T-helper 1 cell treated with Interleukin-12 subunit alpha and Interleukin-12 subunit beta and Interleukin-4 antibody, amounts not matched to agents 30 ng/mL and 1 ng/mL, for 36 hours (primary cell): Measurements from ENCODE around the gene LRRC10B. TPM values are rescaled to one million over a fixed set of nuclear protein-coding genes. Genes with fewer than 3 reads are reported as not detected.

Experiments
- intact Hi-C: fragments of 100-400 bp; cut with micrococcal nuclease; formaldehyde crosslinking; loops from one replicate; pipeline ENCODE4 v1.15.1; 2024
- total RNA-seq: library from RNA; stranded (reverse); gene quantifications from 2 replicates; pipeline ENCODE4 v1.2.3, GENCODE V29; 2022

Gene LRRC10B
- total RNA-seq, 1 donor from 2014 or later = not detected

DNA sequence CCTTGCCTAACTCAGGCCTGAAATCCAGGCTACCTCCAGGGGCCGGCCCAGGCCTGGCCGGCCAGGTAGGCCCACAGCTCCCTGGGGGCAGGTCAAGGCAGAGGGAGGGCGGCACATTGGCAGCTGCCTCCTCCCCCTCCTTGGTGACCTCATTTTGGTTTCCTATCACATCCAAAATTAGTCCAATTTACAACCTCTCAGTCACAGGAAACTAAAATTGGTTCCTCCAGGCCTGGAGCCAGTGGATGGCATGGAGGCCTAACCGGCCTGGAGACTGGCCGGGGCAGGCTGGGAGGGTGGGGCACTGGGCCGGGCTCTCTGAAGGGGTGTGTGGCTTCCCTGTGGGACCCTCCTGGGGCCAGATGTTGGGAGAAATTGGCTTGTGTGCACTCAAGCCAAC lies 35.9 kb downstream of the LRRC10B start:
- intact Hi-C loops = no loop called here

DNA sequence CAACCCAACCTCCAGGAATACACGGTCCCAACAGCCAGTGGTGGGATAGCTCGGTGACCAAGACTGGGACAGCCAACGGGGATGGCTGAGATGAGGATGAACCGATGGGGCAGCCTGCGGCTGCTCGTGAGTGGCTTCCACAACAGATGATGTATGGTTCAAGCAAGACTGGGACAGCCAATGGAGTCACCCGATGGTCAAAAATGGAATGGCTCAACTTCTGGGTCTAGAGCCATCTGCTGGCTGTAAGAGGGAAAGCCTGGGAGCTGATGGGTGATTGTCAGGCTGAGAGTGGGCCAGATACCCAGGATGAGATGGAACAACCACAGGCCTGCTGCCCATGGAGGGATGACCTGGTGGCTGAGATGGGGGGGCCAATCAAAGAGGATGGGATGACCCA lies 36.8 kb downstream of the LRRC10B start:
- intact Hi-C loops = no loop called here

DNA sequence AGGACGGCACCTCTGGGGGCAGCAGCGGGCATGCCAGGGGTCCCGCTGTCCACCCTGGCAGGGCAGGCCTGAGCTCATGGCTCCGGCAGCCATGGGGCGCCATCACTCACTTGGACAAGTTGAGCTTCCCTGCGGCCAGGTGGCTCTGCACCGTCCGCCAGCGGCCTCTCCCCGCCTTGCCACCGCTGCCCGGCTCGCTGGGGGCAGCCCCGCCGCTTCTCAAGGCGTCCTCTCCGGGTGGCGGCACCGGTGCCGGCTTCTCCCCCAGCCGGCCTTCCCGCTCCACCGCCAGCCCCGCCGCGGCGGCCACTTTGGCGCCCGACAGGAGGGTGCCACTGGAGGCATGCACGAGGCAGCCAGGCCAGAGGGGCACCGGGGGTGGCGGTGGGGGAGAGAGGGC lies 37.4 kb downstream of the LRRC10B start:
- intact Hi-C loops = no loop called here

DNA sequence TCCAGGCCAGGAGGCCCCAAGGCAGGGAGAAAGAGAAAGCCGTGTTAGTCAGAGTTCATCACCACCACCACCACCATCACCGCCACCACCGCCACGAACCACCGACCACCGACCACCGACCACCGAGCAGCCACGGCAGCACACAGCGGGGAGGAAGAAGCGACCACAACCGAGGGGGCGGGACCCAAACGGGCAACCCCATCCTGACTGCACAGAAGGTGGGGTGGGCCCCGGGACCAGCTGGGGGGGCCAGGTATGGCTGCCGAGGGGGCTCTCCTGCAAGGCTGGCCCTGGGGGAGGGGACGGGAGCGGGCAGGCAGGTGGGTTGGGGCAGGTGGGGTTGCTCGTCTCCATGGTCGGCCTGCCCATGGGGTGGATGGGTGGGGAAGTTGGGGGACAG lies 38.1 kb downstream of the LRRC10B start:
- intact Hi-C loops = no loop called here

DNA sequence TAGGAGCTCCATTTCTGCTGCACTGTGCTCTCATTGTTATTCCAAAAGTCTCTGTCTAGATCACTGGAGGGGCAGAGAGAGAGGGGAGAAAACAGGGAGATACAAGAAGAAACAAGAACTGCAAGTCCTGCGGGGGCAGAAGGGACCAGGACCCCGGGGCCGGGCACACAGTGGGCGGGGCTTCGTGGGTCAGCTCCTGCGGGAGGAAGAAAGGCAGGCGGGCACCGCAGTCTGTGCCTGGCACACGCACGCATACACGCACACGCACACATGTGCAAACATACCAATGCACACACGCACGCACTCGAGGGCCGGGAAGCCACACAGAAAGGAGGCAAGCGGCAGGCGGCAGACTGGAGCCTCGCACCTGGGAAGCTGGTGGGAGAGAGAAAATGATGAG lies 38.7 kb downstream of the LRRC10B start:
- intact Hi-C loops = no loop called here

DNA sequence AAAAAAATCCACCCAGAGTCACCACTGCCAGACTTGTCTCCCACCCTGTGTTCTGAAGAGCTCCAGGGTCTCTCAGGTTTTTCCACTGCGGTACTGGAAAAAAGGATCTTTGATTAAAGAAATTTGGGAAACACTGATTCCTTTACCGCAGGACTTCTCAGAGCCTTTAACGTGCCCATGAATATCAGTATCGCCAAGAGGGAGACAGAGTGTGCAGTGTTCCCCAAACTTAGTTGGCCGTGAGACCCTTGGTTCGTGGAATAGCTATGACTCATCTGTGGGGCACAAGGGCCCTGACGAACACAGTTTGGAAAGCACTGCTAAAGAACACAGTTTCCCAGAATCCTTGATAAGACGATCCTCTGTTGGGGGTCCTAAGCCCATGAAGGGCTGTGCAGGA lies 40.6 kb downstream of the LRRC10B start:
- intact Hi-C loops = no loop called here

DNA sequence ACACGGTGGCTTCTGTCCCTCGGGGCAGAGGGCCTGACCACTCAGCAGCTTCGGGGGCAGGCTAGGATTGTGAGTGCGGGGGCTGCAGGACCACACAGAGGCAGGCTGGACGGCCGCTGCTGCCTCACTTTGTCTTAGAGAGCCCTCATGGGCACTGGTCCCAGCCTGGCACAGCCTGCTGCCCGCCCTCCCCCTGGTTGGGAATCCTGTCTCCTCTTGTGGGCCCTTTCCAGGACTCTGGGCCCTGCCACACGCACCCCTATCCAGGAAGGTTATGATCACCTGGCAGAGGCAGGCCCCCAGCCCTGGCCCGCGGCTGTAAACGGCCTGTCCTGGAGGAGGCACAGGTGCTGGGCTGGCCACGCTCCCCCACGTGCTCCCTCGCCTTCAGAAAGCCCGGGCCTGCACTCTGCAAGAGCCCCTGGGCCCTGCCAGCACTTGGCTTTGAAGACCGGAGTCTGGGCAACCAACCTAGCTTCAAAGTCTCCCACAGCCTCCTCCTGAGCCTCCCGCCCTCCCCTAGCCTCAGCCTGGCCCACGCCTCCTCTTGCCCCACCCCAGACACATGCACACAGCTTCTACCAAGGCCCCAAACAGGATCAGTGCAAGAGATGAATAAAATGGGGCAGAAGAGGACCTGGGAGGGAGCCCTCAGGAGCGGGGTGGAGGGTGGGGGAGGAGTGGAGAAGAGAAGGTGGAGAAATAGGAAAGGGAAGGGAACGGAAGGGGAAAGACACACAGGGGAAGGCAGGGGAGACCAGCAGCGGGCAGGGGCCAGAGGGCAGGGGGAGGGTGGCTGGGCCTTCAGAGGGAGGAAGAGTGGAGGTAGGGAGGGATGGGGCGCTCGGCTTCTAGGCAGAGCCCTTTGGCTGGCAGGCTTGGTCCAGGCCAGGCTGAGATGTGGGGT lies 41.4 kb downstream of the LRRC10B start:
- intact Hi-C loops = no loop called here

DNA sequence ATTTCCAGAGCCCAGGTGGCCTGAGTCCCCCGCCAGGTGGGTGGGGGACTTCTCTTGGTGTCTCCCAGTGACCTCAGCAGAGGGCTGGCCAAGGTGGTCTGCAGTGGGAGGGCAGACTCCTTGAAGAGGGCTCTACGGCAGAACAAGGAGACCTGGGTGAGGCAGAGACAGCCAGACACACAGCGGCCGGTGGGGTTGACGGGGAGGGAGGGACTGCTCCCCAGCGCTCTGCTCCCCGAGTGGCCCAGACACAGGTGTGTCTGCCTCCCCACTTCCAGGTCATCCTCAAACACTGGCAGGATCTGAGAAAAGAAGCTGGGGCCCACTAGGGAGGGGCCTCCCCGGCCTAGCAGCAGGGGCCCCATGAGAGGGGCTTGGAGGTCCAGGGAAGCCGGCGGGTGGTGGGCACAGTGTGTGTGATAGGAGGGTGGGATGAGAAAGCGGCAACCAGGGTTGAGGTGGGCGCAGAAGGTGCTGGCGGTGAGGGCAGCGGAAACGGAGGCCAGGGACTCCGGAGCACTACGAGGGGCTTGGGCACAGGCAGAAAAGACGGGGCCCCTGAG lies 42.2 kb downstream of the LRRC10B start:
- intact Hi-C loops = no loop called here

DNA sequence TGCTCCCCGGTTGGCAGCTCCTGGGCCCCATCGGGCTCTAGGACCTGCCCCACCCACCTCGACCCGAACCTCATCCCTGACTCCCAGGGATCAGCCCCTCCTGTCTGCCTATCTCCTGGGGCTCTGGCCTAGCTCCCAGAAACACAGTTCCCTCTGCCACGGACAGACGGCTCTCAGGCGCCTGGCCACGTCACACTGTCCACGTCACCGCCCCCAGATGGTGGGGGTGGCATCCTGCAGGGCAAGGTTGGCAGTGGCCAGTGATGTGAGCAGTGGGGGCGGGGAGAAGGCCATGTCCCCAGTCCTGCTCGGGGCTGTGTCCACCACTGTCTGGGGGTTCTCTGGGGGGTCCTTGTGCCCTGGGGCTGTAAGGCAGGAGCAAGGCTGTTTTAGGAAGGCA lies 43.1 kb downstream of the LRRC10B start:
- intact Hi-C loops = no loop called here

DNA sequence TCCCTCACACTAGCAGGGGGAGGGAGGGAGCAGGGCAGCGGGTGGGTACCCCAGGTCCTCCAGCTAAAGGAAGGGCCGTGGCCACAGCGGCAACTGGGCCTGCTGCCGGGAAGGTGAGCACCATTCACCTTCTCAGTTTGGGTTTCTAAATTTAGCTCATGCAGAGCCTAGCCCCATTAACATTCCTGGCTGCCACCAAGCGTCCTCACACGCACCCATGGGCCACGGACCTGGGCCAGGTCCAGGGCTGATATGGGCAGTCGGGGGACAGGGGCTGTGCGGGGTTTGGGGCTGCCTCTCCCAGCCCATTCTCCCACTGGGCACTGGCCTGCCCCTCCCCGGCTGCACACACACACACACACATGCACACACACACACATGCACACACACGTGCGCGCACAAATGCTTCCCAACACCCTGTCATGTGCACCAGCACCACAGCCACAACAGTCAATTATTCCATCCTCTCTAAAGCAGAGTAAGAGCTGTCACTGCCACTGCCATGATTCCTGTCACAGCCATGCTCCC lies 43.6 kb downstream of the LRRC10B start:
- intact Hi-C loops = no loop called here

DNA sequence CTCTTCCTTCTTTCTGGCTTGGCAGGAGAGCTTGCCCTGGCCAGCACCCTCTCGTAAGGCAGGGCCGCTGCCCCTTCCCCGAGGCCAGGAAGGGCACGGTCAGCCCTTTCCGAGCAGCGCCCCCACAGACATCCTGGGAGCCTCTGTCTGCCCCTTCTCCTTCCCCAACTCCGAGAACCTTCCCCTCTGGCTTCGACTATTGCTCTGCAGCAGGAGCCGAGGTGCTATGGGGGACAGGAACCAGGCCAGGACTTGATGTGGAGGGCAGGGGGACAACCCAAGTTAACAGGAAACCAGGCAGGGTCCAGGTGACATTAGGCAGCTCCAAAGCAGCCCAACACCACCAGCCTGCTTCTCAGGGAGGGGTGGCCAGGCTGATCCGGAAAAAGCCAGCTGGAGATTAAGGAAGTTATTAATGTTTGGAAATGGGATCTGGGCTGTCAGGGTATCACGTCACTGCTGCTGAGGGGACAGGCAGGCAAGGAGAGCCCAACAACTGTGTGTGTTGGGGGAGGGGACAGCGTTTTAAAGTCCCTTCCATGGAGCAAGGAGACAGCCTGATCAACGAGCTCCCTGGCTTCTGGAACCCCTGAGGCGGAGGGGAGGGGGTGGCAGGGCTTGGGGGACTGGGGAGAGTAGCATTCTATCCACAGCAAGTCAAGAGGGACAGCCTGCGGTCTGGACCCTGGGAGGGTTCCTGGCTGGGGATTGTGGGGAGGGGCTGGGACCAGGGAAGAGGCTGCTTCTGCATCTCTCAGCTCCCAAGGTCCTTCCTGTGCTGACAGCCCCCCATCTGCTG lies 45.0 kb downstream of the LRRC10B start:
- intact Hi-C loops = no loop called here

DNA sequence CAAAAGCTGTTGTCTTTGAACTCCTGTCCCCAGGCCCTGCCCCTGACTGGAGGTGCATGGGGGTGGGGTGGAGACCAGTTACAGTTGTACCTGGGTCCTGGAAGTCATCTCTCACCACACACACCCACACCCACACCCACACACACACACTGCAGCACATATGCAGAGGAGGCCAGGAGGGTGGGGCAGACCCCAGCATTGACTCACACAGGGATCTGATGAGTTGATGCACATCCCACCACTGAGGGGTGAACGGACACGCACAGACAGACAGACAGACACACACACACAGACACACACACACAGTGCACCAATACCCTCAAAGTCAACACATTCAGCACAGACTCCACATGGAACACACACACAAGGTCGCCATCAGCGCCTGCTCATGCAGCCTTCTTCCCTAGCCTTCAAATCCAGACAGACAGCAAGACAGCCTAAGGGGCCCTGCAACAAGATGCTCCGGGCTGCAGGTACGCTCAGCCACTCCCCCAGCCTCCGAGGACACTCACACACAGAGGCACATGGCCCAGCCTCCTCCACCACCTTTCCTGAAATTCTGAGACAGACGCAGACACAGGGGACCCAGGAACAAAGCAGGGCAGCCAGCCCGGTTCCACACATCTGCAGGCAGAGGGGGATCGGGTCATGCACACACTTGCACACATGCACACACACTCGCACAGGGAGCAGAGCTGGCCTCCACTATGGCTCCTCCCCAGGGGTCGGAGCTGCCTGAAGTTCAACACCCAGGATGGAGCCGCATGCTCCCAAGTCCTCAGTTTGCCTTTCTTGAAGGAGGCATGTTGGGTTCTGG lies 45.8 kb downstream of the LRRC10B start:
- intact Hi-C loops = no loop called here

DNA sequence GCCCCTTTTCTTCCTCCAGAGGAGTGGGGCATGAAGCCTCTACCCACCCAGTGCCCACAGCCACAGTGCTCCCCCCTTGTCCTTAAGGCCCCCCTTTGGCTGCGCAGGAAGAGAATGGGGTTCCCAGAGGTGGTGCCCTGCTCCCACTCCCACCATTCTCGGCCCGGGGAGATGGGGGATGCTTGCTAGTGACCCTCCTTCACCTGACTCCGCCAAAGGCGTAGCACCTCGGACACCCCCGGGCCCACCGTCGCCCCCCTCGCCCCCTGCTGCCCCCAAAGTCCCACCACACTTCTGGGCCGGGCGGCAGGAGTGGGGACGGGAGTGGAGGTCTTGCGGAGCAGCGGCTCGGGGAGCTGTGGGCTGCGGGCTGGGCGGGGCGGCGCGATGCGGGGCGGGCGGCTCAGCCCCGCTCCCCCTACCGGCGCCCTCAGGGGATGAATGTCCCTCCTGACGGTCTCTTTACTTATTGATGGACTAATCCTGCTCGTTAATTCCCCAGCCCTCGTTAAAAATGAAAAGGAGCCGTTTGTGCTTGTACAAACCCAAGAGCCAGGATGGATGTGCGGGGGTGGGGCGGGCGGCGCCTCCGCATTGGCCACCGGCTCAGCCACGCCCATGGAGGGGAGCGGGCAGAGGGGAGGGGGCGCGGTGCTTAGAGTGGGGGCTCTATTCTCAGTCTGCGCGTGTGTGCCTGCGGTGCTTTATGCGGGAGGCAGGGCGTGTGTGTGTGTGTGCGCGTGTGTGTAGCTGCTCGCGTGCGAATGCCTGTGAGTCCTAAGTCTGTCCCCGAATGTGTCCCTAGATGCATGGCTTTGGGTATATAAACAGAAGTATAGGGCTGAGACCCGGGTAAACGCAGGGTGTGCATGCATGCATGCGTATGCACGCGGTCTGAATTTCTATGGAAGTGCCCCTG lies 46.8 kb downstream of the LRRC10B start:
- intact Hi-C loops = no loop called here

DNA sequence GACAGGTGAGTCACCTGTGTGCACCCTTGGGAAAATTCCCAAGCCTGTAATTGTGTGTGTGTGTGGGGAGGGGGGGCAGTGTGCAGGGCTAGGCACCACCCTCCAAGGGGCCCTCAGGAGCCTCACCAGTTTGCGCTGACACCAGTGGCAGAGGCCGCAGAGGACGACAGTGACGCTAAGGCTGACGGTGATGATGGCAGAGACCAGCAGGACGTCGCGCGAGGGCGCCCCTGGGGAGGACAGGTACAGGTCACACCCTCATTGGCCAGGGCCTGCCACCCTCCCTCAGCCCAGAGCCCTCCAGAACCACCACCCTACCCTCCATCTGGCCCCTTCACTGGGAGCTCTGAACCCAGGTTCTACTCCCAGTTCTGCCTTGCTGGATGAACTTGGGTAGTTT lies 47.4 kb downstream of the LRRC10B start:
- intact Hi-C loops = no loop called here

DNA sequence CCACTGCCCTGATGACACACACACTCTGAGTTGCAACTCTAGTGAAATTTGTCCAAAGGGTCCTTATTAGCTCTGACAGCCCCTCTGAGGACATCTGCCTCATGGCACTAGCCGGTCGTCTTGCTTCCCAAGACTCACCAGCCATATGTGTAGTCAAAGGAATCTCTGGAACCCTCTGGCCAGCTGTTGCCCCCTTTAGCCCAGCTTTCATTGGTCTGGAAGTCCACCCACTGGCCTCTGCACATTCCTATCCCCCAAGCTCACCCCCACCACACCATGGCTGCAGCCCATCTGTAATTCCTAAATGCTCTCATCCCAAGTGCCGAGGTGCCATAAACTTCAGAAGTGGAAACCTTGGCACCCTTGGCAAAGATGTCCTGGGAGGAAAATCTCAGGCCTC lies 48.1 kb downstream of the LRRC10B start:
- intact Hi-C loops = no loop called here

Other genes with a start within 250 kb of the LRRC10B start
- 5.5 and 6.3 TPM in 2 replicates for gene VWCE, start 213.4 kb upstream of the LRRC10B start, total RNA-seq
- gene DDB1, start 175.6 kb upstream of the LRRC10B start, total RNA-seq = 225 and 243 TPM in 2 replicates
- 32.6 and 33.3 TPM in 2 replicates for gene TKFC, start 175.5 kb upstream of the LRRC10B start, total RNA-seq
- 38.9 and 40.0 TPM in 2 replicates for gene CYB561A3, start 146.9 kb upstream of the LRRC10B start, total RNA-seq
- gene TMEM138, start 146.4 kb upstream of the LRRC10B start, total RNA-seq = 64.6 and 71.3 TPM in 2 replicates
- 11.0 and 12.9 TPM in 2 replicates for gene TMEM216, start 116.2 kb upstream of the LRRC10B start, total RNA-seq
- gene CPSF7, start 78.8 kb upstream of the LRRC10B start, total RNA-seq = 115 and 119 TPM in 2 replicates
- 52.9 and 53.0 TPM in 2 replicates for gene SDHAF2, start 78.6 kb upstream of the LRRC10B start, total RNA-seq
- not detected in 2 replicates for gene SYT7, start 72.3 kb downstream of the LRRC10B start, total RNA-seq
- 0.17 and 0.25 TPM in 2 replicates for gene DAGLA, start 171.6 kb downstream of the LRRC10B start, total RNA-seq
- gene MYRF, start 243.9 kb downstream of the LRRC10B start, total RNA-seq = 0.83 and 1.3 TPM in 2 replicates